ENCODE results near the gene IFRD2. TPM values are rescaled to one million over a fixed set of nuclear protein-coding genes. Genes with fewer than 3 reads are reported as not detected.

IFRD2 gene
- total RNA-seq, 1 experiment from 2014 or later, result 89.5 TPM

DNA sequence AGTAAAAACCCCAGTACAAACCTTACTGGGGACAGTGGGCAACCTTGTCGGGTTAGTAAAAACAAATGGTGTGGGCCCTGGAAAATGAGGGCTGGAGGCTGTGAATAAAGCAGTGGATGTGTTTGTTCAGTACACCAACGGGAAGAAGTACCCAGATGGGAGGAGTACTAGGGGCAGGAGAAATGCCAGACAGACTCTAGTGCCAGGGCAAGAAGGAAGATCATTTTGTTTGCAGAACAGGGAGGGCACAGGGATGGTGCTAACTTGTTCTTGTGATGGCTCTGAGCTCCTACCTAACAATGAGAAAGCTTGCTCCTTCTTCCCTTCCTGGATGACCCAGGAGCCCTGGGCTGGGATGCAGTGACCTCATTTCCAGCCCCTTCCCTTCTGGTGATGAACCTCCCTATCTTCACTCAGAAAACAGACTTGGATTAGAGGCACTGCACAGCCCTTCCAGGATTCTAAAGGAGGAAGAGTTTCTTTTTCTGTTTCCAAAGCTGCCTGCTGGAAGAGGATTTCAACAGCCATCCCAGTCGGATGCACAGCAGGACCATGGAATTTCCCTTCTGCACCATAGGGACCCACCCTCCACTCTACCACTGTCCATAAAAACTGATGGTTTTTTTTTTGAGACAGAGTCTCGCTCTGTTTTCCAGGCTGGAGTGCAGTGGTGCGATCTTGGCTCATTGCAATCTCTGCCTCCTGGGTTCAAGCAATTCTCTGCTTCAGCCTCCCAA is 42.3 kb upstream of the IFRD2 start:
- no peak for DNase-seq
- no TSS peak for BruUV-seq (replicated peaks)
- Mint-ChIP-seq H3K36me3 (ENCODE audit: insufficient read depth, unreplicated experiment) (peaks cover 71% of the 10 kb centered on the region), H3K27ac (ENCODE audit: unreplicated experiment) (no peak overlapping the region), H3K9me3 (ENCODE audit: unreplicated experiment) (no peaks in the 10 kb centered on the region), H3K4me1 (ENCODE audit: low read depth, unreplicated experiment) (peaks cover 11% of the 10 kb centered on the region), H3K27me3 (ENCODE audit: insufficient read depth, unreplicated experiment) (no peaks in the 10 kb centered on the region), H3K4me3 (ENCODE audit: unreplicated experiment) (peak overlapping the region; percentile 22)
- ChIA-PET CTCF (no interaction called here), POLR2A (no interaction called here)
- peaks cover 6% of the 10 kb centered on the region for H3K36me3 ChIP-seq (ENCODE audit: control insufficient read depth, insufficient read depth, low read length)
- intact Hi-C loops (cut with micrococcal nuclease; ENCODE audit: unreplicated experiment), result no loop called here
- no peaks in the 10 kb centered on the region for H3K27me3 ChIP-seq (replicated peaks; ENCODE audit: control insufficient read depth, insufficient read depth, low read length)
- TF ChIP-seq, protein P1, sequence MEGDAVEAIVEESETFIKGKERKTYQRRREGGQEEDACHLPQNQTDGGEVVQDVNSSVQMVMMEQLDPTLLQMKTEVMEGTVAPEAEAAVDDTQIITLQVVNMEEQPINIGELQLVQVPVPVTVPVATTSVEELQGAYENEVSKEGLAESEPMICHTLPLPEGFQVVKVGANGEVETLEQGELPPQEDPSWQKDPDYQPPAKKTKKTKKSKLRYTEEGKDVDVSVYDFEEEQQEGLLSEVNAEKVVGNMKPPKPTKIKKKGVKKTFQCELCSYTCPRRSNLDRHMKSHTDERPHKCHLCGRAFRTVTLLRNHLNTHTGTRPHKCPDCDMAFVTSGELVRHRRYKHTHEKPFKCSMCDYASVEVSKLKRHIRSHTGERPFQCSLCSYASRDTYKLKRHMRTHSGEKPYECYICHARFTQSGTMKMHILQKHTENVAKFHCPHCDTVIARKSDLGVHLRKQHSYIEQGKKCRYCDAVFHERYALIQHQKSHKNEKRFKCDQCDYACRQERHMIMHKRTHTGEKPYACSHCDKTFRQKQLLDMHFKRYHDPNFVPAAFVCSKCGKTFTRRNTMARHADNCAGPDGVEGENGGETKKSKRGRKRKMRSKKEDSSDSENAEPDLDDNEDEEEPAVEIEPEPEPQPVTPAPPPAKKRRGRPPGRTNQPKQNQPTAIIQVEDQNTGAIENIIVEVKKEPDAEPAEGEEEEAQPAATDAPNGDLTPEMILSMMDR (IDR thresholded peaks at IDR 0.05; ENCODE audit: insufficient read depth in 1 of 2, low read depth in 1 of 2, low read length in 1 of 2, severe bottlenecking in 1 of 2, unreplicated experiment in 1 of 2), result no peak
- H3K4me1 ChIP-seq, result peaks cover 16% of the 10 kb centered on the region
- H3K9me3 ChIP-seq, result no peaks in the 10 kb centered on the region
- no peak overlapping the region for H3K4me3 ChIP-seq (ENCODE audit: low read depth, low read length)

DNA sequence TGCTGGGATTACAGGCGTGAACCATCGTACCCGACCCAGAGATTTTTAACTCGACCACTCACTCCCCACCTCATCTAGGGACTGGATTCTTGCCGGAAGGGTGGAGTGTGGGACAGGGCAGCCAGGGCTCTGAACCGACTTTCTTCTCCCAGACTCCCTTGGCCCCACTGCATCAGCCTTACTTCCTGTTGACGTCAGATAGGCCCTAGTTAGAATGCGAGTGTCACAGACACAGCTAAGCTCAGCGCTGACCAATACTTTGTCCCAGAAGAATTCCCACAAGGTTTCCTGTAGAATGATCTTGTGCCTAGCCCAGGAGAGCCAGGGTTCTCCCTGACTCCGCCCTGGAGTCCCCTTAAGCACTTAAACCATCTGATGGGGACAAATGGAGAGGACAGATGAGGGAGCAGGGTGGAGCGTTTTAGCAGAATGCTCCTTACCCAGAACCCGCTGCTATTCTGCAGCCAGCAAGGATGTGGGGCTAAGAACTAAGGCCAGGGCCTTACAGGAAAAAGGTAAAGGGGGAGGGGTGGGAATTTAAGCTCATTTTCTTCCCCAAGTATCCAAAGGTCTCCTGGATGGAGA is 41.6 kb upstream of the IFRD2 start:
- CTCF ChIA-PET, result interaction anchor here (0.6 kb wide), 1 partner anchor 69 kb away, joined by 7 read pairs; no protein-coding TSS in a partner anchor
- DNase-seq, result no peak
- Histone ChIP-seq H3K4me3 (ENCODE audit: low read depth, low read length) (no peak overlapping the region), H3K9me3 (no peaks in the 10 kb centered on the region), H3K36me3 (ENCODE audit: control insufficient read depth, insufficient read depth, low read length) (peaks cover 6% of the 10 kb centered on the region), H3K4me1 (peaks cover 16% of the 10 kb centered on the region), H3K27me3 (replicated peaks; ENCODE audit: control insufficient read depth, insufficient read depth, low read length) (no peaks in the 10 kb centered on the region)
- intact Hi-C loops (cut with micrococcal nuclease; ENCODE audit: unreplicated experiment), result no loop called here
- H3K4me1 Mint-ChIP-seq (ENCODE audit: low read depth, unreplicated experiment), result peaks cover 6% of the 10 kb centered on the region
- H3K4me3 Mint-ChIP-seq (ENCODE audit: unreplicated experiment), result peak overlapping the region; percentile 22
- H3K27ac Mint-ChIP-seq (ENCODE audit: unreplicated experiment), result no peak overlapping the region
- TF ChIP-seq, protein P1 (IDR thresholded peaks at IDR 0.05; ENCODE audit: insufficient read depth in 1 of 2, low read depth in 1 of 2, low read length in 1 of 2, severe bottlenecking in 1 of 2, unreplicated experiment in 1 of 2), result no peak
- POLR2A ChIA-PET, result no interaction called here
- H3K9me3 Mint-ChIP-seq (ENCODE audit: unreplicated experiment), result no peaks in the 10 kb centered on the region
- H3K36me3 Mint-ChIP-seq (ENCODE audit: insufficient read depth, unreplicated experiment), result peaks cover 68% of the 10 kb centered on the region
- no TSS peak for BruUV-seq (replicated peaks)
- no peaks in the 10 kb centered on the region for H3K27me3 Mint-ChIP-seq (ENCODE audit: insufficient read depth, unreplicated experiment)

DNA sequence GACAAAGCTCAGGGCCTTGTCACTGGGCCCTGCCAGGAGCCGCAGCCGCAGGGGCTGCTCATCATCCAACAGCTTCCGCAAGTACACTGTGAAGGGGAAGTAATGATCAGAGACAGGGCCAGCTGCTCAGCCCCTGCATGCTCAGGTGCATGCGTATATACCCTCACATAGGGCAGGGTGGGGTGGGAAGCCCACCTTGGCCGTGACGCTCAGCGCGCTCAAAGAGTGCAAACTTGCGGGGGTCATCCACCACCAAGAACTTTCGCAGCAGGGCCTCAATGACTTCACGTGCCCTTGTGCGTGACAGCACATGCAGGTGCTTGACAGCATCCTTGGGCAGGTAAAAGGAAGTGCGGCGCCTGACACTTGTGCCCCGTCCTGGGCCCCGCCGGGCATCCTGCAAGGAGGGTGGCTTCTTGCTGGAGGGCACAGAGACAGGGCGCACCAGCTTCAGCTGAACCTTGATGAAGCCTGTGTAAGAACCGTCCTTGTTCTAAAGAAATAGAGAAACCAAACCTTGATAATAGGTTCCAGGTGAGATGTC is 39.2 kb upstream of the IFRD2 start:
- Mint-ChIP-seq H3K36me3 (ENCODE audit: insufficient read depth, unreplicated experiment) (peaks cover 77% of the 10 kb centered on the region), H3K4me1 (ENCODE audit: low read depth, unreplicated experiment) (no peaks in the 10 kb centered on the region), H3K27ac (ENCODE audit: unreplicated experiment) (no peak overlapping the region), H3K27me3 (ENCODE audit: insufficient read depth, unreplicated experiment) (no peaks in the 10 kb centered on the region), H3K4me3 (ENCODE audit: unreplicated experiment) (no peak overlapping the region), H3K9me3 (ENCODE audit: unreplicated experiment) (no peaks in the 10 kb centered on the region)
- Histone ChIP-seq H3K4me1 (peaks cover 7% of the 10 kb centered on the region), H3K36me3 (ENCODE audit: control insufficient read depth, insufficient read depth, low read length) (peaks cover 6% of the 10 kb centered on the region), H3K4me3 (ENCODE audit: low read depth, low read length) (no peak overlapping the region), H3K27me3 (replicated peaks; ENCODE audit: control insufficient read depth, insufficient read depth, low read length) (no peaks in the 10 kb centered on the region), H3K9me3 (no peaks in the 10 kb centered on the region)
- intact Hi-C loops (cut with micrococcal nuclease; ENCODE audit: unreplicated experiment), result no loop called here
- TF ChIP-seq, protein P1 (IDR thresholded peaks at IDR 0.05; ENCODE audit: insufficient read depth in 1 of 2, low read depth in 1 of 2, low read length in 1 of 2, severe bottlenecking in 1 of 2, unreplicated experiment in 1 of 2), result no peak
- BruUV-seq (replicated peaks), result no TSS peak
- POLR2A ChIA-PET, result no interaction called here
- CTCF ChIA-PET, result interaction anchor here (1.3 kb wide), 1 partner anchor 10 kb away, joined by 3 read pairs; no protein-coding TSS in a partner anchor
- no peak for DNase-seq

All from Caco-2 (cell line).